Measurements from ENCODE around the gene ABCC9.
A peak's percentile ranks its signal among the peaks of the same experiment; 100 is the strongest.
"Not testable (repeated sequence)": the region's sequence is repeated elsewhere in the genome, so short reads cannot be mapped to it uniquely, and the experiment has no call there.

Gene ABCC9

GRCh38 chr12:21814814-21815213, 126.4 kb downstream of the ABCC9 start:
- no peak for DNase-seq (ENCODE audit: low spot score)

GRCh38 chr12:21814327-21814726, 126.9 kb downstream of the ABCC9 start:
- DNase-seq (ENCODE audit: low spot score), result no peak

GRCh38 chr12:21813751-21814150, 127.5 kb downstream of the ABCC9 start:
- DNase-seq (ENCODE audit: low spot score), result no peak

- no peak for DNase-seq (ENCODE audit: low spot score)
Measured at GRCh38 chr12:21813125-21813524, 128.1 kb downstream of the ABCC9 start.

- DNase-seq (ENCODE audit: low spot score), result not testable (repeated sequence)
Measured at GRCh38 chr12:21812340-21812739, 128.9 kb downstream of the ABCC9 start.

GRCh38 chr12:21809100-21809499, 132.1 kb downstream of the ABCC9 start:
- DNase-seq (ENCODE audit: low spot score), result no peak

GRCh38 chr12:21806255-21806654, 135.0 kb downstream of the ABCC9 start:
- DNase-seq (ENCODE audit: low spot score), result no peak

- DNase-seq (ENCODE audit: low spot score), result no peak
Measured at GRCh38 chr12:21801522-21802288, 139.5 kb downstream of the ABCC9 start.

GRCh38 chr12:21800011-21800410, 141.2 kb downstream of the ABCC9 start:
- no peak for DNase-seq (ENCODE audit: low spot score)

- no peak for DNase-seq (ENCODE audit: low spot score)
Measured at GRCh38 chr12:21797539-21797938, 143.7 kb downstream of the ABCC9 start.

- DNase-seq (ENCODE audit: low spot score), result no peak
Measured at GRCh38 chr12:21795648-21796328, 145.4 kb downstream of the ABCC9 start.

GRCh38 chr12:21794807-21795595, 146.2 kb downstream of the ABCC9 start:
- not testable (repeated sequence) for DNase-seq (ENCODE audit: low spot score)

- DNase-seq (ENCODE audit: low spot score), result not testable (repeated sequence)
Measured at GRCh38 chr12:21789687-21790086, 151.5 kb downstream of the ABCC9 start.

- no peak for DNase-seq (ENCODE audit: low spot score)
Measured at GRCh38 chr12:21788089-21788983, 152.9 kb downstream of the ABCC9 start.

GRCh38 chr12:21786041-21786531, 155.1 kb downstream of the ABCC9 start:
- no peak for DNase-seq (ENCODE audit: low spot score)

- not testable (repeated sequence) for DNase-seq (ENCODE audit: low spot score)
Measured at GRCh38 chr12:21782723-21783122, 158.5 kb downstream of the ABCC9 start.

GRCh38 chr12:21780786-21781185, 160.4 kb downstream of the ABCC9 start:
- no peak for DNase-seq (ENCODE audit: low spot score)

- DNase-seq (ENCODE audit: low spot score), result no peak
Measured at GRCh38 chr12:21776175-21776574, 165.1 kb downstream of the ABCC9 start.

- no peak for DNase-seq (ENCODE audit: low spot score)
Measured at GRCh38 chr12:21775133-21775820, 165.9 kb downstream of the ABCC9 start.

- DNase-seq (ENCODE audit: low spot score), result peak; percentile 64
Measured at GRCh38 chr12:21774358-21775132, 166.7 kb downstream of the ABCC9 start, which contains the start of gene KCNJ8. Gene KCNJ8 (minus strand): TSS chr12:21774706. CDS start chr12:21773616, 1,090 bp downstream.

Measured in iPS-NIHi11 (cell line).